WTC11 (cell line): ENCODE data around the gene STK32C. TPM values are rescaled to one million over a fixed set of nuclear protein-coding genes. Genes with fewer than 3 reads are reported as not detected.

Source experiments
- ATF1 ChIP-seq: sonication (generic); formaldehyde crosslinking; IDR thresholded peaks from 2 replicates; pipeline ENCODE4 v1.8.1; 2023; ENCODE audit warnings: mild to moderate bottlenecking, moderate library complexity, missing genetic modification reagents
- ETV6 ChIP-seq: sonication (generic); formaldehyde crosslinking; IDR thresholded peaks from 2 replicates; pipeline ENCODE4 v1.8.1; 2022; ENCODE audit warnings: mild to moderate bottlenecking, missing genetic modification reagents
- FOXJ3 ChIP-seq: sonication (generic); formaldehyde crosslinking; IDR thresholded peaks from 2 replicates; pipeline ENCODE4 v1.9.0; 2021; ENCODE audit warnings: missing genetic modification reagents, mild to moderate bottlenecking, borderline replicate concordance
- FOXK1 ChIP-seq: sonication (generic); formaldehyde crosslinking; IDR thresholded peaks from 2 replicates; pipeline ENCODE4 v1.8.0; 2022; ENCODE audit warnings: mild to moderate bottlenecking, moderate library complexity, missing genetic modification reagents
- GRHL2 ChIP-seq: fragments of 250-450 bp; sonication (Bioruptor Pico); IDR thresholded peaks from 2 replicates; pipeline ENCODE4 v1.8.0; 2022; ENCODE audit warnings: mild to moderate bottlenecking, moderate library complexity; ENCODE audit not compliant: insufficient replicate concordance, severe bottlenecking
- KAT7 ChIP-seq: sonication (generic); formaldehyde crosslinking; IDR thresholded peaks from 2 replicates; pipeline ENCODE4 v1.8.1; 2023; ENCODE audit warnings: missing genetic modification reagents, mild to moderate bottlenecking, borderline replicate concordance
- MAX ChIP-seq: sonication (generic); formaldehyde crosslinking; IDR thresholded peaks from 2 replicates; pipeline ENCODE4 v1.8.0; 2022; ENCODE audit warnings: mild to moderate bottlenecking, missing genetic modification reagents
- NR2C2 ChIP-seq: sonication (generic); formaldehyde crosslinking; IDR thresholded peaks from 2 replicates; pipeline ENCODE4 v1.8.0; 2022; ENCODE audit warnings: mild to moderate bottlenecking, missing genetic modification reagents
- NR3C1 ChIP-seq: sonication (generic); formaldehyde crosslinking; conservative IDR thresholded peaks from 2 replicates; pipeline ENCODE4 v1.8.1; 2023; ENCODE audit warnings: low read depth, mild to moderate bottlenecking, missing genetic modification reagents
- OVOL2 ChIP-seq: fragments of 250-450 bp; sonication (Bioruptor Pico); IDR thresholded peaks from 2 replicates; pipeline ENCODE4 v1.9.0; 2021; ENCODE audit warnings: mild to moderate bottlenecking, borderline replicate concordance
- RELA ChIP-seq: sonication (generic); formaldehyde crosslinking; IDR thresholded peaks from 2 replicates; pipeline ENCODE4 v1.8.1; 2022; ENCODE audit warnings: missing genetic modification reagents, mild to moderate bottlenecking, borderline replicate concordance
- RORB ChIP-seq: fragments of 250-450 bp; sonication (Bioruptor Pico); IDR thresholded peaks from 2 replicates; pipeline ENCODE4 v1.9.0; 2021; ENCODE audit warnings: mild to moderate bottlenecking
- SOX15 ChIP-seq: fragments of 250-450 bp; sonication (Bioruptor Pico); IDR thresholded peaks from 2 replicates; pipeline ENCODE4 v1.9.0; 2021; ENCODE audit warnings: mild to moderate bottlenecking
- ZNF121 ChIP-seq: sonication (generic); formaldehyde crosslinking; IDR thresholded peaks from 2 replicates; pipeline ENCODE4 v1.8.0; 2023; ENCODE audit warnings: missing genetic modification reagents
- ZNF423 ChIP-seq: fragments of 250-450 bp; sonication (Bioruptor Pico); IDR thresholded peaks from 2 replicates; pipeline ENCODE4 v2.1.2; 2022; ENCODE audit warnings: mild to moderate bottlenecking, moderate library complexity
- total RNA-seq: library from RNA; stranded (reverse); gene quantifications from 3 replicates; pipeline ENCODE4 v1.2.3, GENCODE V29; 2021
- TF ChIP-seq, protein P1 (sequence below): fragments of 200-600 bp; IDR thresholded peaks from 2 replicates; pipeline ENCODE4 v1.8.0; 2022; ENCODE audit warnings: antibody characterized with exemption
- TF ChIP-seq, protein P2 (sequence below): fragments of 250-450 bp; sonication (Bioruptor Pico); conservative IDR thresholded peaks from 2 replicates; pipeline ENCODE4 v1.9.0; 2021; ENCODE audit warnings: mild to moderate bottlenecking
- TF ChIP-seq, protein P3 (sequence below): sonication (generic); formaldehyde crosslinking; IDR thresholded peaks from 2 replicates; pipeline ENCODE4 v1.8.1; 2022; ENCODE audit warnings: low read depth, mild to moderate bottlenecking, moderate library complexity, missing genetic modification reagents, borderline replicate concordance
- TF ChIP-seq, protein P4 (sequence below): sonication (generic); formaldehyde crosslinking; IDR thresholded peaks from 2 replicates; pipeline ENCODE4 v1.8.0; 2022; ENCODE audit warnings: mild to moderate bottlenecking, missing genetic modification reagents
- TF ChIP-seq, protein P5 (sequence below): fragments of 250-450 bp; sonication (Bioruptor Pico); IDR thresholded peaks from 2 replicates; pipeline ENCODE4 v1.9.0; 2021; ENCODE audit warnings: moderate library complexity, mild to moderate bottlenecking, inconsistent platforms, borderline replicate concordance
- TF ChIP-seq, protein P6 (sequence below): sonication (generic); formaldehyde crosslinking; IDR thresholded peaks from 2 replicates; pipeline ENCODE4 v1.8.0; 2022; ENCODE audit warnings: missing genetic modification reagents
- TF ChIP-seq, protein P7 (sequence below): sonication (generic); formaldehyde crosslinking; IDR thresholded peaks from 2 replicates; pipeline ENCODE4 v1.8.1; 2022; ENCODE audit warnings: low read depth, missing genetic modification reagents, borderline replicate concordance

The STK32C gene
- total RNA-seq, 1 experiment from 2014 or later, result 20.7 TPM

- TF ChIP-seq, protein P1, sequence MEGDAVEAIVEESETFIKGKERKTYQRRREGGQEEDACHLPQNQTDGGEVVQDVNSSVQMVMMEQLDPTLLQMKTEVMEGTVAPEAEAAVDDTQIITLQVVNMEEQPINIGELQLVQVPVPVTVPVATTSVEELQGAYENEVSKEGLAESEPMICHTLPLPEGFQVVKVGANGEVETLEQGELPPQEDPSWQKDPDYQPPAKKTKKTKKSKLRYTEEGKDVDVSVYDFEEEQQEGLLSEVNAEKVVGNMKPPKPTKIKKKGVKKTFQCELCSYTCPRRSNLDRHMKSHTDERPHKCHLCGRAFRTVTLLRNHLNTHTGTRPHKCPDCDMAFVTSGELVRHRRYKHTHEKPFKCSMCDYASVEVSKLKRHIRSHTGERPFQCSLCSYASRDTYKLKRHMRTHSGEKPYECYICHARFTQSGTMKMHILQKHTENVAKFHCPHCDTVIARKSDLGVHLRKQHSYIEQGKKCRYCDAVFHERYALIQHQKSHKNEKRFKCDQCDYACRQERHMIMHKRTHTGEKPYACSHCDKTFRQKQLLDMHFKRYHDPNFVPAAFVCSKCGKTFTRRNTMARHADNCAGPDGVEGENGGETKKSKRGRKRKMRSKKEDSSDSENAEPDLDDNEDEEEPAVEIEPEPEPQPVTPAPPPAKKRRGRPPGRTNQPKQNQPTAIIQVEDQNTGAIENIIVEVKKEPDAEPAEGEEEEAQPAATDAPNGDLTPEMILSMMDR, result no peak
- TF ChIP-seq, protein P2, sequence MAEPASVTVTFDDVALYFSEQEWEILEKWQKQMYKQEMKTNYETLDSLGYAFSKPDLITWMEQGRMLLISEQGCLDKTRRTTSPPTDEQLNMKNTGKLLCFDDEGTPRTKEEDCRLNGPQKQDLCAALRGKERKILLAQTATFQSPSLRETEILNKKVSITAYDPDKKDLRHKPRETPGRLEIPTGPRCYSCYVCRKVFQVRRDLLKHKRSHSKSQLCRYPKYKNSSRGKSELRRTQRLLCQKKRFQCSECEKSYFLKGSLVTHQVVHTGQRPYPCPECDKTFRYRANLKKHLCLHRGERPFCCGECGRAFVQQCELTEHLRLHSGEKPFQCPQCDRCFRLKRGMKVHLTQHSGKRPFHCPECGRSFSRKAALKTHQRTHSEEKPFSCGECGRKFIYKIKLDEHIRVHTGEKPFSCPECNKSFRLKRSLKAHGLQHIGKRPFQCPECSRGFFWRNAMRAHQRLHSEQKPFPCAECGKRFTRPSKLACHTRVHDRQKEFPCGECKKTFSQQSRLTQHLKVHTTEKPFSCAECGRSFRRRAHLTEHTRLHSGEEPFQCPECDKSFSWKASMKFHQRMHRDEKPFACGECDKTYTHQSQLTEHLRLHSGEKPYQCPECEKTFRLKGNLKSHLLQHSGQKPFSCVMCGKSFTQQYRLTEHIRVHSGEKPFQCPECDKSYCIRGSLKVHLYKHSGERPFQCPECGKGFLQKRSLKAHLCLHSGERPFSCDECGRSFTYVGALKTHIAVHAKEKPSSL (CRISPR knock-in tag), result no peak
- TF ChIP-seq, protein P3, sequence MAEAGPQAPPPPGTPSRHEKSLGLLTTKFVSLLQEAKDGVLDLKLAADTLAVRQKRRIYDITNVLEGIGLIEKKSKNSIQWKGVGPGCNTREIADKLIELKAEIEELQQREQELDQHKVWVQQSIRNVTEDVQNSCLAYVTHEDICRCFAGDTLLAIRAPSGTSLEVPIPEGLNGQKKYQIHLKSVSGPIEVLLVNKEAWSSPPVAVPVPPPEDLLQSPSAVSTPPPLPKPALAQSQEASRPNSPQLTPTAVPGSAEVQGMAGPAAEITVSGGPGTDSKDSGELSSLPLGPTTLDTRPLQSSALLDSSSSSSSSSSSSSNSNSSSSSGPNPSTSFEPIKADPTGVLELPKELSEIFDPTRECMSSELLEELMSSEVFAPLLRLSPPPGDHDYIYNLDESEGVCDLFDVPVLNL (CRISPR knock-in tag), result no peak
- TF ChIP-seq ZNF423 (CRISPR knock-in tag), result no peak
- TF ChIP-seq RORB (CRISPR knock-in tag), result no peak
- TF ChIP-seq, protein P4, sequence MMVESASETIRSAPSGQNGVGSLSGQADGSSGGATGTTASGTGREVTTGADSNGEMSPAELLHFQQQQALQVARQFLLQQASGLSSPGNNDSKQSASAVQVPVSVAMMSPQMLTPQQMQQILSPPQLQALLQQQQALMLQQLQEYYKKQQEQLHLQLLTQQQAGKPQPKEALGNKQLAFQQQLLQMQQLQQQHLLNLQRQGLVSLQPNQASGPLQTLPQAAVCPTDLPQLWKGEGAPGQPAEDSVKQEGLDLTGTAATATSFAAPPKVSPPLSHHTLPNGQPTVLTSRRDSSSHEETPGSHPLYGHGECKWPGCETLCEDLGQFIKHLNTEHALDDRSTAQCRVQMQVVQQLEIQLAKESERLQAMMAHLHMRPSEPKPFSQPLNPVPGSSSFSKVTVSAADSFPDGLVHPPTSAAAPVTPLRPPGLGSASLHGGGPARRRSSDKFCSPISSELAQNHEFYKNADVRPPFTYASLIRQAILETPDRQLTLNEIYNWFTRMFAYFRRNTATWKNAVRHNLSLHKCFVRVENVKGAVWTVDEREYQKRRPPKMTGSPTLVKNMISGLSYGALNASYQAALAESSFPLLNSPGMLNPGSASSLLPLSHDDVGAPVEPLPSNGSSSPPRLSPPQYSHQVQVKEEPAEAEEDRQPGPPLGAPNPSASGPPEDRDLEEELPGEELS (CRISPR knock-in tag), result peak; percentile 68
- TF ChIP-seq OVOL2 (CRISPR knock-in tag), result no peak
- TF ChIP-seq ZNF121 (CRISPR knock-in tag), result peak; percentile 32; the same call in 1 of the 2 replicates
- TF ChIP-seq FOXK1 (CRISPR knock-in tag), result peak; percentile 90
- TF ChIP-seq, protein P5, sequence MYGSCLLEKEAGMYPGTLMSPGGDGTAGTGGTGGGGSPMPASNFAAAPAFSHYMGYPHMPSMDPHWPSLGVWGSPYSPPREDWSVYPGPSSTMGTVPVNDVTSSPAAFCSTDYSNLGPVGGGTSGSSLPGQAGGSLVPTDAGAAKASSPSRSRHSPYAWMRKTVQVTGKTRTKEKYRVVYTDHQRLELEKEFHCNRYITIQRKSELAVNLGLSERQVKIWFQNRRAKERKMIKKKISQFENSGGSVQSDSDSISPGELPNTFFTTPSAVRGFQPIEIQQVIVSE (CRISPR knock-in tag), result no peak
- TF ChIP-seq ETV6 (CRISPR knock-in tag), result peak; percentile 93
- TF ChIP-seq NR3C1 (CRISPR knock-in tag), result 0 out of 2 replicates have a peak, but pooled peaks have one; percentile 36
- peak; percentile 93 for TF ChIP-seq ATF1 (CRISPR knock-in tag)
- no peak for TF ChIP-seq FOXJ3 (CRISPR knock-in tag)
- no peak for TF ChIP-seq NR2C2 (CRISPR knock-in tag)
- TF ChIP-seq MAX, result peak; percentile 98
- TF ChIP-seq, protein P6, sequence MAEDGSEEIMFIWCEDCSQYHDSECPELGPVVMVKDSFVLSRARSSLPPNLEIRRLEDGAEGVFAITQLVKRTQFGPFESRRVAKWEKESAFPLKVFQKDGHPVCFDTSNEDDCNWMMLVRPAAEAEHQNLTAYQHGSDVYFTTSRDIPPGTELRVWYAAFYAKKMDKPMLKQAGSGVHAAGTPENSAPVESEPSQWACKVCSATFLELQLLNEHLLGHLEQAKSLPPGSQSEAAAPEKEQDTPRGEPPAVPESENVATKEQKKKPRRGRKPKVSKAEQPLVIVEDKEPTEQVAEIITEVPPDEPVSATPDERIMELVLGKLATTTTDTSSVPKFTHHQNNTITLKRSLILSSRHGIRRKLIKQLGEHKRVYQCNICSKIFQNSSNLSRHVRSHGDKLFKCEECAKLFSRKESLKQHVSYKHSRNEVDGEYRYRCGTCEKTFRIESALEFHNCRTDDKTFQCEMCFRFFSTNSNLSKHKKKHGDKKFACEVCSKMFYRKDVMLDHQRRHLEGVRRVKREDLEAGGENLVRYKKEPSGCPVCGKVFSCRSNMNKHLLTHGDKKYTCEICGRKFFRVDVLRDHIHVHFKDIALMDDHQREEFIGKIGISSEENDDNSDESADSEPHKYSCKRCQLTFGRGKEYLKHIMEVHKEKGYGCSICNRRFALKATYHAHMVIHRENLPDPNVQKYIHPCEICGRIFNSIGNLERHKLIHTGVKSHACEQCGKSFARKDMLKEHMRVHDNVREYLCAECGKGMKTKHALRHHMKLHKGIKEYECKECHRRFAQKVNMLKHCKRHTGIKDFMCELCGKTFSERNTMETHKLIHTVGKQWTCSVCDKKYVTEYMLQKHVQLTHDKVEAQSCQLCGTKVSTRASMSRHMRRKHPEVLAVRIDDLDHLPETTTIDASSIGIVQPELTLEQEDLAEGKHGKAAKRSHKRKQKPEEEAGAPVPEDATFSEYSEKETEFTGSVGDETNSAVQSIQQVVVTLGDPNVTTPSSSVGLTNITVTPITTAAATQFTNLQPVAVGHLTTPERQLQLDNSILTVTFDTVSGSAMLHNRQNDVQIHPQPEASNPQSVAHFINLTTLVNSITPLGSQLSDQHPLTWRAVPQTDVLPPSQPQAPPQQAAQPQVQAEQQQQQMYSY (CRISPR knock-in tag), result no peak; the same call in 1 of the 2 replicates
- TF ChIP-seq, protein P7, sequence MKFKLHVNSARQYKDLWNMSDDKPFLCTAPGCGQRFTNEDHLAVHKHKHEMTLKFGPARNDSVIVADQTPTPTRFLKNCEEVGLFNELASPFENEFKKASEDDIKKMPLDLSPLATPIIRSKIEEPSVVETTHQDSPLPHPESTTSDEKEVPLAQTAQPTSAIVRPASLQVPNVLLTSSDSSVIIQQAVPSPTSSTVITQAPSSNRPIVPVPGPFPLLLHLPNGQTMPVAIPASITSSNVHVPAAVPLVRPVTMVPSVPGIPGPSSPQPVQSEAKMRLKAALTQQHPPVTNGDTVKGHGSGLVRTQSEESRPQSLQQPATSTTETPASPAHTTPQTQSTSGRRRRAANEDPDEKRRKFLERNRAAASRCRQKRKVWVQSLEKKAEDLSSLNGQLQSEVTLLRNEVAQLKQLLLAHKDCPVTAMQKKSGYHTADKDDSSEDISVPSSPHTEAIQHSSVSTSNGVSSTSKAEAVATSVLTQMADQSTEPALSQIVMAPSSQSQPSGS (CRISPR knock-in tag), result no peak
- TF ChIP-seq SOX15 (CRISPR knock-in tag), result no peak
- TF ChIP-seq KAT7 (CRISPR knock-in tag), result no peak
- TF ChIP-seq GRHL2, result no peak
- peak; percentile 91; the same call in 1 of the 2 replicates for TF ChIP-seq RELA (CRISPR knock-in tag)
Measured at GRCh38 chr10:132331601-132332432, 24.1 kb upstream of the STK32C start, which contains the start of gene LRRC27 (continued).
